HG03558 (cell line): ENCODE results near the gene KCNIP4.
"Not testable (repeated sequence)": the region's sequence is repeated elsewhere in the genome, so short reads cannot be mapped to it uniquely, and the experiment has no call there.

Experiments used
- ATAC-seq: cut with Tn5 transposase; IDR thresholded peaks from one replicate; pipeline ENCODE4 v1.9.1; 2021; ENCODE audit warnings: moderate number of reproducible peaks; ENCODE audit not compliant: unreplicated experiment; ENCODE audit errors: extremely low read depth

The KCNIP4 gene

GRCh38 chr4:20847124-20847747 lies 1101.3 kb downstream of the KCNIP4 start:
- ATAC-seq, result no peak

- no peak for ATAC-seq
Measured at GRCh38 chr4:20844311-20844710, 1104.3 kb downstream of the KCNIP4 start.

GRCh38 chr4:20840648-20841190 lies 1107.9 kb downstream of the KCNIP4 start:
- ATAC-seq, result no peak

GRCh38 chr4:20839957-20840356 lies 1108.6 kb downstream of the KCNIP4 start:
- no peak for ATAC-seq

- no peak for ATAC-seq
Measured at GRCh38 chr4:20838476-20838875, 1110.1 kb downstream of the KCNIP4 start.

- no peak for ATAC-seq
Measured at GRCh38 chr4:20832826-20833225, 1115.7 kb downstream of the KCNIP4 start.

- no peak for ATAC-seq
Measured at GRCh38 chr4:20831746-20832145, 1116.8 kb downstream of the KCNIP4 start.

- no peak for ATAC-seq
Measured at GRCh38 chr4:20829617-20830357, 1118.8 kb downstream of the KCNIP4 start.

GRCh38 chr4:20825505-20825904 lies 1123.1 kb downstream of the KCNIP4 start:
- no peak for ATAC-seq

GRCh38 chr4:20816287-20816686 lies 1132.3 kb downstream of the KCNIP4 start:
- no peak for ATAC-seq

- no peak for ATAC-seq
Measured at GRCh38 chr4:20813700-20814099, 1134.9 kb downstream of the KCNIP4 start.

GRCh38 chr4:20809812-20810211 lies 1138.8 kb downstream of the KCNIP4 start:
- ATAC-seq, result no peak

GRCh38 chr4:20805716-20806115 lies 1142.9 kb downstream of the KCNIP4 start:
- no peak for ATAC-seq

GRCh38 chr4:20787940-20788665 lies 1160.5 kb downstream of the KCNIP4 start:
- ATAC-seq, result no peak

- not testable (repeated sequence) for ATAC-seq
Measured at GRCh38 chr4:20783134-20783533, 1165.4 kb downstream of the KCNIP4 start.

GRCh38 chr4:20778896-20779295 lies 1169.7 kb downstream of the KCNIP4 start:
- no peak for ATAC-seq

GRCh38 chr4:20773144-20773997 lies 1175.2 kb downstream of the KCNIP4 start:
- no peak for ATAC-seq

- no peak for ATAC-seq
Measured at GRCh38 chr4:20764366-20764992, 1184.1 kb downstream of the KCNIP4 start.

- ATAC-seq, result no peak
Measured at GRCh38 chr4:20761826-20762225, 1186.7 kb downstream of the KCNIP4 start.

GRCh38 chr4:20761382-20761781 lies 1187.2 kb downstream of the KCNIP4 start:
- no peak for ATAC-seq
